D721Med (cell line): ENCODE measurements around the gene LRRC23.

Experiments
- DNase-seq: peaks from one replicate; pipeline ENCODE4 v3.0.0; 2011; ENCODE audit warnings: low spot score; ENCODE audit not compliant: insufficient read length
- FAIRE-seq: peaks from 2 replicates; lab custom pipeline; 2011; peaks lifted over from hg19 to GRCh38; lab: Jason Lieb, UNC
- TF ChIP-seq, protein P1 (sequence below): IDR thresholded peaks from 2 replicates; pipeline ENCODE4 v1.5.1; 2012; ENCODE audit warnings: mild to moderate bottlenecking, control low read depth; ENCODE audit not compliant: insufficient read depth; ENCODE audit errors: missing control alignments

Gene LRRC23

DNA sequence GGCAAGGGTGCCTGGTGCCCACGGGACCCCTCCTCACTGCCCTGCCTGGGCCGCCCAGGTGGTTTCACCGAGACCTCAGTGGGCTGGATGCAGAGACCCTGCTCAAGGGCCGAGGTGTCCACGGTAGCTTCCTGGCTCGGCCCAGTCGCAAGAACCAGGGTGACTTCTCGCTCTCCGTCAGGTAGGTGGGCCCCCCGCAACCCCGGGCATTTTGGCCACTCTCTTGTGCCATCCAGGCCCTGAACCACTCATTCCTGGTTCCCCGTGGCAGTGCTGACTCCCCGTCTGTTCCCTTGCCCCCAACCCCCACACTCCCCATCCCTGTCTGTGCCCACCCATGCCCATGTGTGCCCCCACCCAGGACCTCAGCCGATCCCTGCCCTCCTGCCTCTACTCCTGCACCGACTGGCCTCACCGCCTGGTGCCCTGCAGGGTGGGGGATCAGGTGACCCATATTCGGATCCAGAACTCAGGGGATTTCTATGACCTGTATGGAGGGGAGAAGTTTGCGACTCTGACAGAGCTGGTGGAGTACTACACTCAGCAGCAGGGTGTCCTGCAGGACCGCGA is 47.0 kb downstream of the LRRC23 start:
- no peak for FAIRE-seq
- TF ChIP-seq, protein P1, sequence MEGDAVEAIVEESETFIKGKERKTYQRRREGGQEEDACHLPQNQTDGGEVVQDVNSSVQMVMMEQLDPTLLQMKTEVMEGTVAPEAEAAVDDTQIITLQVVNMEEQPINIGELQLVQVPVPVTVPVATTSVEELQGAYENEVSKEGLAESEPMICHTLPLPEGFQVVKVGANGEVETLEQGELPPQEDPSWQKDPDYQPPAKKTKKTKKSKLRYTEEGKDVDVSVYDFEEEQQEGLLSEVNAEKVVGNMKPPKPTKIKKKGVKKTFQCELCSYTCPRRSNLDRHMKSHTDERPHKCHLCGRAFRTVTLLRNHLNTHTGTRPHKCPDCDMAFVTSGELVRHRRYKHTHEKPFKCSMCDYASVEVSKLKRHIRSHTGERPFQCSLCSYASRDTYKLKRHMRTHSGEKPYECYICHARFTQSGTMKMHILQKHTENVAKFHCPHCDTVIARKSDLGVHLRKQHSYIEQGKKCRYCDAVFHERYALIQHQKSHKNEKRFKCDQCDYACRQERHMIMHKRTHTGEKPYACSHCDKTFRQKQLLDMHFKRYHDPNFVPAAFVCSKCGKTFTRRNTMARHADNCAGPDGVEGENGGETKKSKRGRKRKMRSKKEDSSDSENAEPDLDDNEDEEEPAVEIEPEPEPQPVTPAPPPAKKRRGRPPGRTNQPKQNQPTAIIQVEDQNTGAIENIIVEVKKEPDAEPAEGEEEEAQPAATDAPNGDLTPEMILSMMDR: no peak

DNA sequence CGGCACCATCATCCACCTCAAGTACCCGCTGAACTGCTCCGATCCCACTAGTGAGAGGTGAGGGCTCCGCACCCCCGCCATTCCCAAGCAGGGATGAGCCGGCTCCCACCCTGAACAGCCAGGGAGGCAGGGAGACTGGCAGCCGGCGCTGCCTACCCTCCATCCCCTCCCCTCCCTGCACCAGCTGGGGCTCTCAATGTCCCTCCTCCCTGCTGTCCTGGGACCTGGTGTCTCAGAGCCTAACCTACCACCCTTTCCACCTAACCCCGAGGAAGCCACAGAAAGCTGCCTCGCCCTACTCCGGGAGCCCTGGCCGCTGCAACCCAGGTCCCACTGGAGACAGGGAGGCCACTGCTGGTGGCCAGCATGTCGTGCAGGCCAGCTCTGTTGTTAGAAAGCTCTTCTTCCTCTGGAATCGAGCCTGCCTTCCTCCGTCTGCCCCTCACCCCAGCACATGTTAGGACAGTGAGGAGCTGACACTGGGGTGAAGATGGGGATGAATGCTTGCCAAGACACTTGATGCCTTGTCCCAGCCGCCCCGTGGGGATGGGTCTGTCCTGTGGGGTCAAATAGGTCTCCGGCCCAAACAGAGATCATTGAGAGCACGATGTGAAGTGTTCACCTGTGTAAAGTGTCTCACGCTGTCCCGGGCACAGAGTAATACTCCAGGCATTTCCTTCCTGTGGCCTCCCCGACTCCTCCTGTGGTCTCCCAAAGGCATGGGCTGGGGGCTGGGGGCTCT is 47.7 kb downstream of the LRRC23 start:
- FAIRE-seq (no peak), DNase-seq (no peak)
- TF ChIP-seq, protein P1: no peak

More for the DNA sequence above, 47.0 kb downstream of the LRRC23 start:
- DNase-seq: no peak

DNA sequence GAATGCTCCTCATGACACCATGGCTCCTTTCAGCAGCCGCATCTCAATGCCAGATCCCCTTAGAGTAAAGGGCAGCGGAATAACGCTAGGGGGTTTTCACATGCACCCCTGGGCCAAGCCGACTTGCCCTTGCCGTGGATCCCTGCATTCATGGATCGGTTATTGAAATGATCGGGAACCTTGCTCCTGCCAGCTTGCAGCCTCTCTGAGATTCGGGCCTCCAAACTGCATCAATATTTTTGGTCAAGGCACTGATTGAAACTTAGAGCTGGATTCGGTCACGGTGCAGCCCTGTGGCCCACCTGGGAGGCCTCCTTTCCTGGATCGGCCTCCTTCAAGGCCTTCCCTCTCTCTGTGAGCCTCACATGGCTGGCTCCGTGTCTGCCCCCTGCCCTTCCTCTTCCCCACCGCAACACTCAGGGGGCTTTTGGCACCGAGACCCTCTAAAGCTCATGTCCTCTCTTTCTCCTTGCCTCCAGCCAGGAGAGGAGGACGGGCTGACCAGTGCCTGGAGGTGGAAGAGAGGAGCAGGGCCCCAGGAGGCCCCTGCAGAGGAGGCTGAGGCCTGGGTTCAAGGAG is 48.3 kb downstream of the LRRC23 start:
- FAIRE-seq (no peak), DNase-seq (no peak)
- TF ChIP-seq, protein P1: no peak

DNA sequence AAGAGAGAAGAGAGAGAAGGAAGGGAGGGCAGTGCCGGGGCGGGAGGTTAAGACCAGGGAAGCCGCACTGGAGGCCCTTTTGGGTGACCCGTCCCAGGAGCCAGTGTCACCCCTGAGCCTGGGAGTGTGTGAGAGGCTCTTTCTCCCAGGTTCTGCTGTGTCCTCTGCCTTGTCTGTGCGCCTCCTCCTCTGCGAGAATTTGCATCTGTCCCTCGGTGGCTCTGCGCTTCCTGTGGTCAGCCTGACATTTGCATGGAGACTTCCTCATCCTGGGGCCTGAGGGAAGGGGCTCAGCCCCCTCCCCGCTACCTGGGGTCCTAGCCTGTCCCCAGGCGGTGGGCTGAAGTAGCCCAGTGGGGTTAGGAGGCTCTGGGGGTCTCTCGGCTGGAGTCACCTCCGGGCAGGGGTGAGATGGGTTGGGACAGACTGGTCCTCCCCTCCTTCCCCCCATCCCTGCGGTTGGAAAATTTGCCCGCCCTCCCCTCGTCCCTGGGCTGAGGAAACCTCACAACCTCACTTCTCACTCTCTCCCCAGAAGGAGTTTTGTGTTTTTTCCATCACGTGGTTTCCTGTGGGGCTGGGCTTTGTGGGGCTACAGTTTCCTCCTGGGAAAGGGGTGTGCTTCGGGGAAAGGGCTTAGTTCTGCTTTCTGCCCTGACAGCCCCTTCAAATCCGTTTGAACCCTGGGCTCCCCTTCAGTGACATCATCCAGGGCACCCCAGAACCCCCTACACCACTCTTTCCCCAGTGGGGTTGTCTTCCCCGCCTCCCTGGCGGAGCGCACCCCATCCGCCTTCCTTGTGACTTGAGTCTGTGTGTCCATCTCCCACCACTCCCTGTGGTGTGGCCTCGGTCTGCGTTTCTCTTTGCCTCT is 49.1 kb downstream of the LRRC23 start:
- DNase-seq (no peak), FAIRE-seq (no peak)
- TF ChIP-seq, protein P1: no peak

DNA sequence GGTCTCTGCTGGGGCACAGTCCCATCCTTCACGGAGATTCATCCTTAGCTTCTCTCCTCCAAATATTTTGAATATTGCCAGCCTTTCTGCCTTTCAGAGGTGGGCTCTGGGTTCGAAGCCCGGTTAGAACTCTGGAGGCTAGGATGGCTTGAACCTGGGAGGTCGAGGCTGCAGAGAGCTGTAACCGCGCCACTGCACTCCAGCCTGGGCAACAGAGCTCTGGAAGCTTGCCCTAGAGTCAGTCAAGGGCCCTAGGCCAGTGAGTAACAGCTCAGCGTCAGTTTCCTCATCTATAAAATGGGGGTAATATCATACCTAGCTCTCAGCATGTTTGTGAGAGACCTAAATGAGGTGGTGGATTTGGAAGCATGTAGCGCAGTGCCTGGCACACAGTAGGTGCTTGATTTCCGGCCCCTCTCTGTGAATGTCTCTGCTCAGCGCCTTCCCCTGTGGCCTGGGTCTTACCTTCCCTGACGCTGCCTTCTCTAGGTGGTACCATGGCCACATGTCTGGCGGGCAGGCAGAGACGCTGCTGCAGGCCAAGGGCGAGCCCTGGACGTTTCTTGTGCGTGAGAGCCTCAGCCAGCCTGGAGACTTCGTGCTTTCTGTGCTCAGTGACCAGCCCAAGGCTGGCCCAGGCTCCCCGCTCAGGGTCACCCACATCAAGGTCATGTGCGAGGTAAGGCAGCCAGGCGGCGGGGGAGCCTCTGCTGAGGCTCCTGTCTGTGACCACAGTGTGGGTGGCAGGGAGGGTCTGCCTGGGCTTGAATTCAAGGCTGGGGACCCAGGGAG is 49.9 kb downstream of the LRRC23 start:
- TF ChIP-seq, protein P1: no peak
- DNase-seq (no peak), FAIRE-seq (no peak)
